Keratinocyte (primary cell): ENCODE results near the gene FAF1.

Experiments
- CTCF ChIP-seq, 3 experiments: IDR thresholded peaks in 1 of 3; conservative IDR thresholded peaks in 1 of 3; optimal IDR thresholded peaks in 1 of 3; 2 replicates in 2 of 3; 3 replicates in 1 of 3; pipeline versions ENCODE3 to v1.5.1; 2011; ENCODE audit warnings: low read length in 3 of 3, mild to moderate bottlenecking in 3 of 3, moderate library complexity in 2 of 3, control low read depth in 1 of 3, inconsistent platforms in 1 of 3; ENCODE audit not compliant: insufficient read depth in 2 of 3; ENCODE audit errors: extremely low read depth in 1 of 3
- EZH2 ChIP-seq: IDR thresholded peaks from one replicate; pipeline ENCODE4 v1.6.1; 2012; ENCODE audit warnings: inconsistent platforms, mild to moderate bottlenecking, low read length, moderate library complexity

GRCh38 chr1:50920409-50920808 is 39.7 kb downstream of the FAF1 start:
- TF ChIP-seq EZH2 (no peak), CTCF (optimal IDR thresholded peaks at IDR 0.05 in 1 of 3, IDR thresholded peaks at IDR 0.05 in 1 of 3, conservative IDR thresholded peaks at IDR 0.05 in 1 of 3; ENCODE audit: extremely low read depth in 1 of 3, insufficient read depth in 2 of 3, low read length in 3 of 3) (no peak)
